ENCODE data around the gene SLX4IP.

The SLX4IP gene

DNA sequence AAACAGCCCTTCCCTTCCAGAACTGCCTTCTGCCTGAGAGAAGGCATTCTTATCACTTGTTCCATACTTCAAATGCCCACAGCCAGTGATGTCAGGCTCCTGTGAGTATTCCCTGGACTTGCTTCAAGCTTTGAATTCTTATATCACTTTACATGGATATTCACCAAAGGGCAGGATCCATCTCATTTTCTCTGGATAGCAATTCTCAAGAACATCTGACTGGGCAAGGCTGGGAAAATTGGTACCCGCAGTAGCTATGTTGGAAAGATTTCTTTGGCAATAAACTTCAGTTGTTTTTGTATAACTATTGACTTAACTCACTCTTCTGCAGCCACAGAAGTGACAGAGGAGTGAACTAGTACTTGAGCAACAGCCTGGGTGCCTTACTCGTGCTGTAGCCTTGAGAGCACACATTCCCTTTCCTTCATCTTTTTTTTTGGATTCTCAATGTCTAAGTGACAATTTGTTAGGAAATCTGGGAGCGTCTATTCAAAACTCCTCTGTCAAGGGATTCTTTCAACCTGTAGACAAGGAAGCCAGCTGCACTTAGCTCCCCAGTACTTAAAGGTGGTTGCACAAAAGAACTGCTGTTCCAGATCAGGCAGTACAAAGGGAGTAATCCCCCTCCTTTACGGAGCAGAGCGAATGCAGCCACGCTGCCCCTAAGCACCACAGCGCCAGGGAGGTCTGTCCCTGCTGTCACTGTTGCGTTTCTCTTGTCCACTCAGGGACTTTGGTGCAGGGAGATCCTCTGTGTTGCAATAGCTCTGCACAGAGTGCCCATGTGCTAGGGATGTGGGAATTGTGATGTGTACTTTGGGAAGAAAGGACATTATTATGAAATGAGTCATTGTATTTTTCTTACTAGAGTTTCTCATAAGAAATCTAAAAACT, 169.1 kb downstream of the SLX4IP start:
- TF ChIP-seq, protein P1, sequence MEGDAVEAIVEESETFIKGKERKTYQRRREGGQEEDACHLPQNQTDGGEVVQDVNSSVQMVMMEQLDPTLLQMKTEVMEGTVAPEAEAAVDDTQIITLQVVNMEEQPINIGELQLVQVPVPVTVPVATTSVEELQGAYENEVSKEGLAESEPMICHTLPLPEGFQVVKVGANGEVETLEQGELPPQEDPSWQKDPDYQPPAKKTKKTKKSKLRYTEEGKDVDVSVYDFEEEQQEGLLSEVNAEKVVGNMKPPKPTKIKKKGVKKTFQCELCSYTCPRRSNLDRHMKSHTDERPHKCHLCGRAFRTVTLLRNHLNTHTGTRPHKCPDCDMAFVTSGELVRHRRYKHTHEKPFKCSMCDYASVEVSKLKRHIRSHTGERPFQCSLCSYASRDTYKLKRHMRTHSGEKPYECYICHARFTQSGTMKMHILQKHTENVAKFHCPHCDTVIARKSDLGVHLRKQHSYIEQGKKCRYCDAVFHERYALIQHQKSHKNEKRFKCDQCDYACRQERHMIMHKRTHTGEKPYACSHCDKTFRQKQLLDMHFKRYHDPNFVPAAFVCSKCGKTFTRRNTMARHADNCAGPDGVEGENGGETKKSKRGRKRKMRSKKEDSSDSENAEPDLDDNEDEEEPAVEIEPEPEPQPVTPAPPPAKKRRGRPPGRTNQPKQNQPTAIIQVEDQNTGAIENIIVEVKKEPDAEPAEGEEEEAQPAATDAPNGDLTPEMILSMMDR (IDR thresholded peaks at IDR 0.05; ENCODE audit: low read depth, low read length): no peak
- Histone ChIP-seq H3K36me3 (no peaks in the 10 kb centered on the region), H3K27me3 (ENCODE audit: insufficient read depth, low read depth, severe bottlenecking) (no peaks in the 10 kb centered on the region), H3K27ac (no peak overlapping the region), H3K4me3 (ENCODE audit: low read depth, low read length) (no peak overlapping the region), H3K9me3 (ENCODE audit: severe bottlenecking) (no peaks in the 10 kb centered on the region)
- peak; percentile 10 for DNase-seq

GRCh38 chr20:10604865-10605440, 169.8 kb downstream of the SLX4IP start:
- TF ChIP-seq, protein P1 (IDR thresholded peaks at IDR 0.05; ENCODE audit: low read depth, low read length): no peak
- no peak overlapping the region for H3K27ac ChIP-seq

DNA sequence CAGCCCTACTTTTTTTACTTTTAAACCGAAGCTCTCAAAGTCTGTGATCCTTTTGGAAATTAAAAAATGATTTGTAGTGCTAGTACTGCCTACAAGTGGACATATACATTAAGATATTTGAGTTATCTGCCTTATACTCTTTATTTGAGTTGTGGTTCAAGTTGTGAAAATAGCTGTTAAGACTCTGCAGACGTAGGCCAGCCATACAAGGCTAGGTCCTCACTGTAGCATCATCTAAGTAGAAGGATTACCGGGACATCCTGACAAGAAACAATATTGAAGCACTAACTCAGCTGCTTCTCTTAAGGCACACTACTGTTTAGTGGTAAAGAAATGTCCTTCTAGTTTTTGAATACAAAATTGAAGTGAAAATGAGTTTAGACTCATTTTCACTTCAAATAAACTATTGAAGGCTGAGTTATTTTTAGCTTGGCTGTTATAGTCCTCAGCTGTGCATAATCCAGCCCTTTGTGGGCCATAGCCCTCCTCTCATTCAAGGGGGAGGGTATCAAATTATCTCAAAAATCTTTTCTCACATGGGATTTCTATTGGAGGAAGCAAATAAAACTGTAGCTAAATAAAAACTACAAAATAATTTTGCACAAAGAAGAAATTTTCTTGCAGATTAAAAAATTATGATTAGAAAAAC, 170.6 kb downstream of the SLX4IP start:
- Histone ChIP-seq H3K4me3 (ENCODE audit: low read depth, low read length) (no peak overlapping the region), H3K27me3 (ENCODE audit: insufficient read depth, low read depth, severe bottlenecking) (no peaks in the 10 kb centered on the region), H3K9me3 (ENCODE audit: severe bottlenecking) (no peaks in the 10 kb centered on the region), H3K36me3 (no peaks in the 10 kb centered on the region), H3K27ac (no peak overlapping the region)
- TF ChIP-seq, protein P1 (IDR thresholded peaks at IDR 0.05; ENCODE audit: low read depth, low read length): no peak
- DNase-seq: no peak

More at GRCh38 chr20:10604865-10605440, 169.8 kb downstream of the SLX4IP start:
- Histone ChIP-seq H3K36me3 (no peaks in the 10 kb centered on the region), H3K4me3 (ENCODE audit: low read depth, low read length) (no peak overlapping the region), H3K27me3 (ENCODE audit: insufficient read depth, low read depth, severe bottlenecking) (no peaks in the 10 kb centered on the region), H3K9me3 (ENCODE audit: severe bottlenecking) (no peaks in the 10 kb centered on the region)
- no peak for DNase-seq

DNA sequence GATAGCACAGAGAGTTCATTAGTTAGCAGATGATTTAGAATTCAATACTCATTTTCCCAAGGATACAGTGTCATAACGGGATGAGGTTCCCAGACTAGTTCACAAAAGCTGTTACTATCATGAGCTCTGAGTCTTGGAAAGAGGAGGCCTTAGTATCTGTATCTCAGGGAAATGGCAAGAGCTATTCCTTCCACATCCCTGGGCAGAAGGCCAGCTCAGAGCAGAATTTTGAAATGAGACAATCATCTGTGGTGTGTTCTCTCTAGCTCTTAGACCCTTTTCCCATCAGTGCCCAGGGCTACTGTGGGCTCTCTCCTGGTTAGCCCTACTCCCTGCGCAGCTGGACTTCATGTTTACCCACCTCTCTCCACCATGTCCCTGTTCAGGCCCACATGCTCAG, 174.2 kb downstream of the SLX4IP start:
- TF ChIP-seq, protein P1 (IDR thresholded peaks at IDR 0.05; ENCODE audit: low read depth, low read length): no peak
- Histone ChIP-seq H3K27ac (no peak overlapping the region), H3K4me3 (ENCODE audit: low read depth, low read length) (no peak overlapping the region), H3K9me3 (ENCODE audit: severe bottlenecking) (no peaks in the 10 kb centered on the region), H3K27me3 (ENCODE audit: insufficient read depth, low read depth, severe bottlenecking) (no peaks in the 10 kb centered on the region), H3K36me3 (no peaks in the 10 kb centered on the region)
- DNase-seq: no peak

DNA sequence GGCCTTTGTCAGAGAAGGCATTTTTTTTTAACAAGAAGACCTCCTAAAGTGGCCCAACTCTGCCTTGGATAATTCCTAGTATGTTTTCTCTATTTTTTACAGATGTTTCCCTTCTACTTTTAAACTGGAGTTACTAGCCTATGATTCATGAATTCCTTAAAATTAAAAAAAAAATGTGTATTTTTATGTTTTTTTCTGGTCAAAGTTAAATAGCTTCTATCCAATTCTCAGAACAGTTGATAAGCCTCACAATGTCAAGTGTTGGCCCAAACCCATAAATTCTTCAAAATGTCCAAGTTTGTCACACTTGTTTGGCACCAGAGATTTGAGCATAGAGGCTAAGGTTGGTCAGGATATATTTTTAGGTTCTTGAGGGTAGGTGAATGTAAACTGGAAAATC, 174.7 kb downstream of the SLX4IP start:
- Histone ChIP-seq H3K27me3 (ENCODE audit: insufficient read depth, low read depth, severe bottlenecking) (no peaks in the 10 kb centered on the region), H3K4me3 (ENCODE audit: low read depth, low read length) (no peak overlapping the region), H3K27ac (no peak overlapping the region), H3K36me3 (no peaks in the 10 kb centered on the region), H3K9me3 (ENCODE audit: severe bottlenecking) (no peaks in the 10 kb centered on the region)
- no peak for DNase-seq
- TF ChIP-seq, protein P1 (IDR thresholded peaks at IDR 0.05; ENCODE audit: low read depth, low read length): no peak

Measured in WERI-Rb-1 (cell line).